ENCODE data around the gene RBM28.

Gene RBM28

GRCh38 chr7:128374041-128374440 is 30.3 kb upstream of the RBM28 start:
- DNase-seq (ENCODE audit: low read depth), result no peak

GRCh38 chr7:128373606-128374005 is 29.9 kb upstream of the RBM28 start:
- no peak for DNase-seq (ENCODE audit: low read depth)

- DNase-seq (ENCODE audit: low read depth), result no peak
Measured at GRCh38 chr7:128370491-128370890, 26.8 kb upstream of the RBM28 start.

GRCh38 chr7:128366986-128367385 is 23.3 kb upstream of the RBM28 start:
- no peak for DNase-seq (ENCODE audit: low read depth)

GRCh38 chr7:128366300-128366699 is 22.6 kb upstream of the RBM28 start:
- DNase-seq (ENCODE audit: low read depth), result no peak

- no peak for DNase-seq (ENCODE audit: low read depth)
Measured at GRCh38 chr7:128365432-128365831, 21.7 kb upstream of the RBM28 start.

GRCh38 chr7:128364166-128364870 is 20.6 kb upstream of the RBM28 start:
- no peak for DNase-seq (ENCODE audit: low read depth)

- DNase-seq (ENCODE audit: low read depth), result no peak
Measured at GRCh38 chr7:128363261-128363721, 19.6 kb upstream of the RBM28 start.

GRCh38 chr7:128362670-128363069 is 19.0 kb upstream of the RBM28 start:
- DNase-seq (ENCODE audit: low read depth), result no peak

GRCh38 chr7:128361411-128362379 is 18.0 kb upstream of the RBM28 start, which contains the start of gene PRRT4:
Gene PRRT4, minus strand, starts transcription at chr7:128361690.
- no peak for DNase-seq (ENCODE audit: low read depth)

- no peak for DNase-seq (ENCODE audit: low read depth)
Measured at GRCh38 chr7:128360359-128360678, 16.6 kb upstream of the RBM28 start.

- DNase-seq (ENCODE audit: low read depth), result no peak
Measured at GRCh38 chr7:128359939-128360338, 16.2 kb upstream of the RBM28 start.

GRCh38 chr7:128359336-128359735 is 15.6 kb upstream of the RBM28 start:
- no peak for DNase-seq (ENCODE audit: low read depth)

- DNase-seq (ENCODE audit: low read depth), result no peak
Measured at GRCh38 chr7:128358233-128358632, 14.5 kb upstream of the RBM28 start.

- DNase-seq (ENCODE audit: low read depth), result no peak
Measured at GRCh38 chr7:128357217-128357613, 13.5 kb upstream of the RBM28 start.

GRCh38 chr7:128356546-128357216 is 13.0 kb upstream of the RBM28 start:
- no peak for DNase-seq (ENCODE audit: low read depth)

- DNase-seq (ENCODE audit: low read depth), result no peak
Measured at GRCh38 chr7:128353610-128354009, 9.9 kb upstream of the RBM28 start.

- DNase-seq (ENCODE audit: low read depth), result no peak
Measured at GRCh38 chr7:128353189-128353588, 9.5 kb upstream of the RBM28 start.

GRCh38 chr7:128352636-128353035 is 8.9 kb upstream of the RBM28 start:
- no peak for DNase-seq (ENCODE audit: low read depth)

- no peak for DNase-seq (ENCODE audit: low read depth)
Measured at GRCh38 chr7:128352153-128352537, 8.4 kb upstream of the RBM28 start.

- no peak for DNase-seq (ENCODE audit: low read depth)
Measured at GRCh38 chr7:128351296-128352152, 7.8 kb upstream of the RBM28 start.
